HG02798 (cell line): Measurements from ENCODE around the gene ANKRD16.
"Not testable (repeated sequence)": the region's sequence is repeated elsewhere in the genome, so short reads cannot be mapped to it uniquely, and the experiment has no call there.

Experiments
- ATAC-seq: cut with Tn5 transposase; IDR thresholded peaks from one replicate; pipeline ENCODE4 v1.9.1; 2021; ENCODE audit warnings: mild to moderate bottlenecking; ENCODE audit not compliant: unreplicated experiment, poor library complexity

Gene ANKRD16

DNA sequence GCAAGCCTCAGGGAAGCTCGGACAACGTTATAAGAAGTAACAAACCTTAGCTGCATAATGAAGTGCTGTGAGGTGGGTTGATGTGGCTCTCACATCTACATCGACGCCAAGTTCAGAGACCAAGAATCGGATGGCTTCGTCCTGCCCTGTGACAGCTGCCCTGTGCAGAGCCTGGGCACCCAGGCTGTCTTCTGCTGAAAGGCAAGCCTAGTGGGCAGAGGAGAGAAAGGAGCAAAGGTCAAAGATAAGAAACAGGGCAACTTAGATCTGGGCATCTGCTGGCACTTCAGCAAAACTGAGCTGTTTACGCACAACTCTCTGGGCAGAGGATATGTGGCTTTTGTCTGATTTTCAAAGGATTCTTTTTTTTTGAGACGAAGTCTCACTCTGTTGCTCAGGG, 6.7 kb downstream of the ANKRD16 start:
- ATAC-seq: no peak

DNA sequence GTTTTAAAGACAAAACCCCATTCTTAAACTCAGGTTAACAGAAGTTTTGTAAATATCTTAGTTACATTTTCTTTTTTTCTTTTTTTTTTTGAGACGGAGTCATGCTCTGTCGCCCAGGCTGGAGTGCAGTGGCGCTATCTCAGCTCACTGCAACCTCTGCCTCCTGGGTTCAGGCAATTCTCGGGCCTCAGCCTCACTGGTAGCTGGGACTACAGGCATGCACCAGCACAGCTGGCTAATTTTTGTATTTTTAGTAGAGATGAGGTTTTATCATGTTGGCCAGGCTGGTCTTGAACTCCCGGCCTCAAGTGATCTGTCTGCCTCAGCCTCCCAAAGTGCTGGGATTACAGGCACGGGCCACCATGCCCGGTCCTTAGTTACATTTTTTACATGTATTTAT, 12.7 kb downstream of the ANKRD16 start:
- not testable (repeated sequence) for ATAC-seq

DNA sequence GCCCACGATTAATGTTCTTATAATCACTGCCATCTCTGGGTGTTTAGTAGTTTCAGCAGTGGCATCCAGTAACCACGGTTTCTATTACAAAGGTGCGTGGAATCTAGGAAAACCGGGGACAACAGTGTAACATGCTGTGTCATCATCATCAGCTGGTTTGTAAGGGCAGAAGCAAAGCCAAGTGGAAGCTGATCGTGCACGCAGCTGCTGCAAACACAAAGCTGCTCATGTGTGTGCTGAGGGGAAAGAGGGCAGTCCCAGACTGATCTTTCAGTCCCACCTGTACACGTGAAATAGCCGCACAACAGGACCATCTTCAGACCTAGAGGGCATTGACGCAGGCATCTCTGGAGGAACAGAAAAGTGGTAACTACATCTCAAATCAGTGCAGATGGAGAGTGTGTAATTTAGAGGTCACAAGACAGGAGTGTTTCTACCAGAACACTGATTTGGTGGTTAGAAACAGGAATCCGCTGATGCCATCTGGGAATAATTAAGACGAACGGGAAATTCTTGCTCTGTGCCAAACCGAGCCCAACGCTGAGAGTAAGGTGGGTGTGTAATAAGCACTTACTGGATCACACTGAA, 13.4 kb downstream of the ANKRD16 start:
- ATAC-seq: no peak

DNA sequence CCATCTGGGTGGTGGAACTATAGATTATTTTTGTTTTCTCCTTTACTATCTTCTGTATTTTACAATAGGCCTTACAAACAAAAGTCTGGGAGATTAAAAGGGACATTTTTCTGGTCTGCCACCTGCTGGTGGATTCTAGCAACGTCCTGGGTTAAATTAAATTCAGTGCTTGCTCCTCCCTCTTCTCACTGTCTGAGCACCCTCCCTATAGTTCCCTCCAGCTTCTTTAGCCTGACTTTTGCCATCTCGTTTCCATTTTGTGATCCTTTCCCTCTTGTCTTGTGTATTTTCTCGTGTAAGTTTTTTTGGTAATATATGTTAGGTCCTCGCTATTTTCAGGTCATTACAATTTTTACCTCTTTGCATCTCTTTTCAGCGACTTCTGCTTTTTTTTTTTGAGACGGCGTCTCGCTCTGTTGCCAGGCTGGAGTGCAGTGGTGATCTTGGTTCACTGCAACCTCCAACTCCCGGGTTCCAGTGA, 16.1 kb downstream of the ANKRD16 start:
- peak; percentile 87 for ATAC-seq

DNA sequence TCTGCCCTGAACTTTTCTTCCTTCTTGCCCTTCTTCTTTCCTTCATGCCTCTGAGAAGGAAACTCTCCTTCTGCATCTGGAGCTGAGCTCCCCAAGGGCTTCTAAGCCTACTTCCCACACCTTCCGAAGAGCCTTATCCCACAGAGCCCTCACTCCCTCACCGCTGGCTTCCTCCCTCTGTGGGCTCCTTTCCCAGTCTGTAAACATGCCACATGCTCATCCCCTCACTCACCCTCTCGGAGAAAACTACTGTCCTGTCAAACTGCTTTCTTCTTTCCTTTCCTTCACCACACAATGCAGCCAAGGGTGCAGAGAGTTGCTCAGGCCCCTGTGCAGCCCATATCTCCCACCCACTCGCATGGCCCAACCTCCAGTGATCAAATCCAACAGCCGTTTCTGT, 18.1 kb downstream of the ANKRD16 start:
- ATAC-seq: no peak

DNA sequence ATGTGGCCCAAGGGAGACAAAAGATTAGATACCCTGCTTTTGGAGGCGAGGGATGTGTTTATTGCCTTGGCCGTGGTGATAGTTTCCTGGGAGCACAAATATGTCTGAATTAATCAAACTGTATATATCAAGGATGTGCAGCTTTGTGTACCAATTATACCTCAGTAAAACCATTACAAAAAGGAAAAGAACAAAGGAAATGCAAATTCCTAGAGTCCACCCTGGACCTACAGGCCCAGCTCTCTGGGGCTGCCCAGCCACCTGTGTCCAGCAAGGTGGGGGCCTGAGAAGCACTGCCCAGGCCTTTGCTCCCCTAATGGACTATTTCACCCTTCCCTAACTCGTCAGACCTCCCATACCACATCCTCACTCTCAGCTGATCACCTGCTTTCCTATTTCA, 20.5 kb downstream of the ANKRD16 start:
- ATAC-seq: no peak

DNA sequence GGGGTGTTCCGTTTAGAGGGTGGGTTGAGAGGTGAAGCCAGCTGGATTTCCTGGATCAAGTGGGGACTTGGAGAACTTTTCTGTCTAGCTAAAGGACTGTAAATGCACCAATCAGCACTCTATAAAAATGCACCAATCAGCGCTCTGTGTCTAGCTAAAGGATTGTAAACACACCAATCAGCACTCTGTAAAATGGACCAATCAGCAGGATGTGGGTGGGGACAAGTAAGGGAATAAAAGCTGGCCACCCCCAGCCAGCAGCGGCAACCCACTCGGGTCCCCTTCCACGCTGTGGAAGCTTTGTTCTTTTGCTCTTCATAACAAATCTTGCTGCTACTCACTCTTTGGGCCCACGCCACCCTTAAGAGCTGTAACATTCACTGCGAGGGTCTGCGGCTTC, 21.3 kb downstream of the ANKRD16 start:
- ATAC-seq: not testable (repeated sequence)

DNA sequence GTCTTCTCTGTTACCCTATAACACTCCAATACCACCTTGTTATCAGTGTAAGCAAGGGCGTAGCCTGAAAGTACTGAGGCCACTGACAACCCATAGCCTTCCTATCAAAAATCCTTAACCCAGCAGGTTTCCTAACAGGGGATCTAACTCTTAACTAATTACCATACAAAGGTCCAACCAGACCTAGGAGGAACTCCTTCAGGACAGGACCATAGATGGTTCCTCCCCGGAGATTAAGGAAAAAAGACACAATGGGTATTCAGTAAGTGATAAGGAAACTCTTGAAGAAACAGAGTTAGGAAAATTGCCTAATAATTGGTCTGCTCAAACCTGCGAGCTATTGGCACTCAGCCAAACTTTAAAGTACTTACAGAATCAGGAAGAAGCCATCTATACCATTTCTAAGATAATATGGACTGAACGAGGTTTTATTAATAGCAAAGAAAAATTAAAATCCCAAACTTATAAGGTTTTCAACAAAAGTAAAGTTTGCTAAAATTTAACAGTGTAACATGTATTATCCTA, 22.5 kb downstream of the ANKRD16 start:
- not testable (repeated sequence) for ATAC-seq

DNA sequence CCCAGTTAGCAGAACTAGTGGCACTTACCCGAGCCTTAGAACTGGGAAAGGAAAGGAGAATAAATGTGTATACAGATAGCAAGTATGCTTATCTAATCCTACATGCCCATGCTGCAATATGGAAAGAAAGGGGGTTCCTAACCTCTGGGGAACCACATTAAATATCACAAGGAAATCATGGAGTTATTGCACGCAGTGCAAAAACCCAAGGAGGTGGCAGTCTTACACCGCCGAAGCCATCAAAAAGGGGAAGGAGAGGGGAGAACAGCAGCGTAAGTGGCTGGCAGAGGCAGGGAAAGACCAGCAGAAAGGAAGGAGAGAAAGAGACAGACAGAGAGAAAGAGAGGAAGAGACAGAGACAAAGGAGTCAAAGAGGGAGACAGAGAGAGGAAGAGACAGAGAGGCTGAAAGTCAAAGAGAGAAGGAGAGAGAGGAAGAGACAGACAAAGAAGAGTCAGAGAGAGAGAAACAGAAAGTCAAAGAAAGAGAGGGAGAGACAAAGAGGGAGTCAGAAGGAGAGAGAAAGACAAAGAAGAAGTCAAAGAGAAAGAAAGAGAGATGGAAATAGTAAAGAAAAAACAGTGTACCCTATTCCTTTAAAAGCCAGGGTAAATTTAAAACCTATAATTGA, 23.1 kb downstream of the ANKRD16 start:
- ATAC-seq: not testable (repeated sequence)

DNA sequence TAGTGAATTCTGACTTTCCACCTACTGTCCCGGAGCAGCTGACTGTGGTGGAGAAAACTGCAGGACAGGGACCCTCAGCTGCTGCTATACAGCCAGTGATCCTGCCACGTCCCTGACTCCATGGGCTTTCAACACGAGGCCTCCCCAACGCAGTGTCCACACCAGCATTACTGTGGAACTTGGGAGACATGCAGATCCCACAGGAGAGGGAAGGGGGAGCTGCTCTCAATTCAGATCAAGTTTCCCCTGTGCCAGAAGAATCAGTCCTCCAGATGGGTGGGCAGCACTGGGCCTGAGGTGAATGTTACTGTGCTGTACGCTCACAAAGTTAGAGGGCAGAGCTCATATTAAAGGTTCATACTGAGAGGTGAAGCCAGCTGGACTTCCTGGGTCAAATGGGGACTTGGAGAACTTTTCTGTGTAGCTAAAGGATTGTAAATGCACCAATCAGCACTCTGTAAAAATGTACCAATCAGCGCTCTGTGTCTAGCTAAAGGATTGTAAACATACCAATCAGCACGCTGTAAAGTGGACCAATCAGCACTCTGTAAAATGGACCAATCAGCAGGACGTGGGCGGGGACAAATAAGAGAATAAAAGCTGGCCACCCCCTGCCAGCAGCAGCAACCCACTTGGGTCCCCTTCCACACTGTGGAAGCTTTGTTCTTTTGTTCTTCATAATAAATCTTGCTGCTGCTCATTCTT, 26.6 kb downstream of the ANKRD16 start:
- ATAC-seq: not testable (repeated sequence)

DNA sequence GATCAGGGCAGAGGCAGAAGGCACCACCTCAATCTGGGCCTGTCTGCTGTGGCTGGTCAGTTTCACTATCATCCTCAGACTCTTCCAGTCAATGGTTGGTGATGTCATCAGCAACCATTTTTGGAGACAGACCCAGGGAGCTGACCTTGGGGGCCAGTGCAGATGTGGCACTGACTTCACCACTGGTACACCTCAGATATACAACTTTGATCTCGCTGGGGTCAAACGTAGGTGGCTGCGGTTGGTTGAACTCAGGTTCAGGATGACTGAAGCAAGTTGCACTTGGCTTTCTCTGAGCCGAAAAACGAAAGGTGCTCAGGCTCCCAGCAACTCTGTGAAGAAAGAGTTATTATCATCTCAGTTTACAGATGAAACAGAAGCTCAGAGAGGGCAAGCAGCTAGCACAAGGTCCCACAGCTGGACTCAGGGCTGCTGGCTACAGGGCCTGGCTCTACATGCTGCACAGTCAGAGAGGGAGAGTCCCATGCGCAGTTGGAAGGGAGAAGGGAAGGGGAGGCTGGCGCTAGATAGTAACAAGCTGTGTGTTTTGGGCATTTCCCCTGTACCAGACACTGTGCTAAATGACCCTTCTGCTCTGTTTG, 27.2 kb downstream of the ANKRD16 start:
- peak; percentile 96 for ATAC-seq

DNA sequence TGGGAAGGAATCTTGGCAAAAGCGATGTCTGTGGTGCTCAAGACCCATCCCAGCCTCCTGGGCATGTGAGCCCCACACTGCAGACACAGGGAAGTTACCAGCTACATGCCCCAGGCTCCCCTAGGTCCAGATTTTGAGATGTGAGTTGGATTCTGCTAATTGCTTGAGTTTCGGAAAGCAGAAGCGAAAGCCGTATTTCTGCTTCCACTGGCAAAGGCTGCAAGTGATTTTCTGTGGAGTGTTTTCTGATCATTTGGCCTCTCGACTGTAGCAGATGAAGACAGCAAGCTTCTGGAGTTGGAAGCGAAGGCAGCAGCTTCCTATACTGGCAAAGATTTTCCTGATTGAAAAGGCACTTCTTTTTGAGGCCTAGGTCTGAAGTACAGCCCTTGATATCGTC, 29.6 kb downstream of the ANKRD16 start:
- ATAC-seq: no peak

DNA sequence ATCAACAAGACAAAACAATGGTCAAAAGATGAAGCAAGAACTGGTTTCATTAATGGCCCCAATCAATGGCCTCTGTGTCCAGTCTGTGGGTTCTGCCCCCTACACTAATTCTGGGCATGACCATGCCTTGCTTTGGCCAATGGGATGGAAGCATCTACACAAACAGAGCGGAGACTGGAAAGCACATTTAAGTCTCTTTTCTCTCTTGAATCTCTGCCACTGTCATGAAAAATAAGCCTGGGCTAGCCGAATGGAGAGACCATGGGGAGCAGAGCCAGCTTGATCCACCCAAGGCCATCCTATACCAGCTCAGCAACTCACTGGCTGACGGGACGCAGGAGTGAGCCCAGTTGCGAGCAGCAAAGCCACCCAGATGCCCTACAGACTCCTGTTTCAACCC, 30.9 kb downstream of the ANKRD16 start:
- ATAC-seq: no peak

DNA sequence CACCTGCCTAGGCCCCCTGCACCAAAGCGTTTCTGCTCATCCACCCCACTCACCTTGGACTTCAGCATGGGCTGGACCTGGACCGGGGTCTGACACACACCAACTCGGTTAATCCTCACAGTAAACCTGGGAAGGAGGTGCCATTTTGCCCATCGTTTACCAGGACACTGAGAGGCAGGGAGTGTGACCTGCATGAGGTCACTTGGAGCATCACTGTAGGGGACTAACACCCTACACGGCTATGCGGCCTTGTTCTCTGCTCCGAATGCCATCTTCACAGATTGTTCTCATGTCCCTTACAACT, 33.0 kb downstream of the ANKRD16 start:
- no peak for ATAC-seq

DNA sequence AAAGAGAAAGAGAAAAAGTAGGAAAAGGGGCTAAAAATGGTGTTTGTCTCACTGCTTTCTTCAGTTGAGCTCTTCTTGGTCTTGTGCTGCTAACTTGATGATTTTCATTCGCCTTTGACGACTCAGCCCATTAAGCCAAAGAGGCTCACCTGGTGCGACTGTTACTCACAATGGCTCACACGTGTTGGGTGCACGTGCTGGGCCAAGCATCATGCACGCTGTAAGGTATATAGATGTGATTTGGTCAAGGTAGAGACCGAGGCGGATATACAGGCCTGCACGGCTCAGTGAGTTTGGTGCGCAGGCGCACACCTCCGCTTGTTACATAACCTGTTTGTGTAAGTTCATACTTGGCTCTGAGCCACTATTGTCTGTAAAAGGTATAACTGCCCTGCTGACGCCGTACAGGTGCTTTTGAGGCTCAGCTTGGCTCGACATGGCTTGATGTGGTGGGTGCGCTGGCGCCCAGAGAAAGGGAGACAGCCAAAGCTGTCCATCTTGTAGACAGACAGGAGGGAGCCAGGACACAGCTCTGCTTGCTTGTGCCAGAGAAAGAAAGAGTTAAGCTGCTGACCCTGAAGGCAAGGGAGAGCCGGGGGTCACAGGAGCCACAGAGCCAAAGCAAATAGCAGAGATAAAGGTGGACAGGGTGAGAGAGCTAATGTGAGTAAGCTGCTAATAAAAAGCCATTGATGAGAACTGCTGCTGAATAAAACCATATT, 33.6 kb downstream of the ANKRD16 start:
- no peak for ATAC-seq

DNA sequence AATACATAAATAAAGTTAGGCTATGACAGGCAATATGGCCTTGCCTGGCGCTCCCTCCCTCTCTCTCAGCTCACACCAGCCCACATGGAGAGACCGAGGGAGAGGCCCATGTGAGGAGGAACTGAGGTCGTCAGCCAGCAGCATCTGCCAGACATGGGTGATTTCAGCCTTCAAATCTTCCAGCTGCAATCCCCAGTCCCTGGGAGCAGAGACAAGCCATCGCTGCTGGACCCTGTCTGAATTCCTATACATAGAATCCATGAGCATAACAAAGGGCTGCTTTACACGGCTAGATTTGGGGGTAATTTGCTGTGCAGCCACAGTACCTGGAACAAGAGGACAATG, 35.6 kb downstream of the ANKRD16 start:
- no peak for ATAC-seq

DNA sequence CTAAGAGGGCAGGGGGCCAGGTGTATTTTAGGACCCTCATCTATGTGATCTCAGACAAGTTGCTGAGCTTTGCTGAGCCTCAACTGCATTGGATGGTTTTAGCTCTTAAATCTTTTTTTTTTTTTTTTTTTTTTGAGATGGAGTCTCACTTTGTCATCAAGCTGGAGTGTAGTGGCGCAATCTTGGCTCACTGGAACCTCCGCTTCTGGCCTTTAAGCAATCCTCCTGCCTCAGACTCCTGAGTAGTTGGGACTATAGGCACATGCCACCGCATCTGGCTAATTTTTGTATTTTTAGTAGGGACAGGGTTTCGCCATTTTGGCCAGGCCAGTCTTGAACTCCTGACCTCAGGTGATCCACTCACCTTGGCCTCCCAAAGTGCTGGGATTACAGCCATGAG, 43.0 kb downstream of the ANKRD16 start:
- ATAC-seq: not testable (repeated sequence)

DNA sequence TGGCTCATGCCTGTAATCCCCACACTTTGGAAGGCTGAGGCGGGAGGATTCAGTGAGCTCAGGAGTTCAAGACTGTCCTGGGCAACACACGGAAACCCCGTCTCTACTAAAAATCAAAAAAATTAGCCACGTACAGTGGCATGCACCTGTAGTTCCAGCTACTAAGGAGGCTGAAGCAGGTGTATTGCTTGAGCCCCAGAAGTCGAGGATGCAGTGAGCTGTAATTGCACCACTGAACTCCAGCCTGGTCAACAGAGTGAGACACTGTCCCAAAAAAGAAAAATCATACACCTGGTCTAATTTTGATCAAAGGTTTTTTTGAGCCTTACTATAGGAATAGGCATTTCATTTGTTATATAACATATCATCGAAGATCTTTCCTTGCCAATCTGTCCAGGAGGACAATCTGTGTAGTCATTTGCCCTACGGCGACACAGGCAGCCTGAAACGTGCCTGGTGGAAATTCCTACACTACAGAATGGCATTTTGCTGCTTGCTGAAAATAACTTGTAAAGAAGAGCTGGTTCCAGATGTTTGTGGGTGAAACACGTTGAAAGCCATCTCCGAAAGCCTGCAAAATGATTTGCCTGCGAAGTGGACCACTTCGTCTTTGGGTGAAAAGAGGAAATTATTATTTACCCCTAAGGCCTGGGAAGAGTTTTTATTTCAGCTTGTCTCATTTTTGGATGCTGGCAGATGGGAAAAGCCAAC, 45.2 kb downstream of the ANKRD16 start:
- ATAC-seq: no peak

DNA sequence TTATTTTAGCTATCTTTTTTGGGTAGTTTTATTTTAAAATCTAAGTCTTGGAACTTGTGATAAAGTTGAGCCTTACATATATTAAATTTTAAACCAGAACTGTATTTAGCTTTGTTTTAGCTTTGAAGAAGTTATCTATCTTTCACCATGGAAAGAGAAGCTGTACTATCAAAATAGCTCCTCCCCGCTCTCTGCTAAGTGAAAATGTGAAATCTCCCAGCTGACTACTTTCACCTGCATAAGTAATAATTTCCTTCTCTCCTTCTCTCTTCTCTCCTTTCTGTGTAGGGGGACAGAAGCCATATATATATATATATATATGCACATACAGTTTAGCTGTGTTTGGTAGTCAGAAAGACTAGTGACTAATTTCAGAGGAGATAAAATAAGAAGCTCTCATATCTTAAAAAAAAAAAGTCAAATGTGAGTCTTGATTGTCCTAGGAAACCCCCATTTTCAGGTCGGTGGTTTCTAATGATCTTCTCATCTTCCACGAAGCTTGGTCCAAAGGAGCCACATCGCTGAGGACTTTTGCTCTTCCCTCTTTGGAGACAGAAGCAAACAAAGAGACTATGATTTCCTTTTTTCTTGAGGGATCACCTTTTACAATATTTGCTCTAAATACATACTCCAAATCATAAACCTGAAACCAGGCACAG, 45.9 kb downstream of the ANKRD16 start:
- peak; percentile 21 for ATAC-seq

DNA sequence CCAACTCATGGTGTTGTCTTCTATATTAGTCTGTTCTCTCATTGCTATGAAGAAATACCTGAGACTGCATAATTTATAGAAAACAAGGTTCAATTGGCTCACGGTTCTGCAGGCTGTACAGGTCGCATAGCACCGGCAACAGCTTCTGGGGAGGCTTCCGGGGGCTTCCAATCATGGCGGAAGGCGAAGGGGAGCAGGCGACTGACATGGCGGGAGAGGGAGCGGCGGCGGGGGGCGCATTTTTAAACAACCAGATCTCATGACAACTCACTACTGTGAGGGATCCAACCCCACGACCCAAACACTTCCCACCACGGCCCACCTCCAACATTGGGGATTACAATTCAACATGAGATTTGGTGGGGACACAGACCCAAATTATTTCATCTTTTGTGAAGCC, 47.7 kb downstream of the ANKRD16 start:
- no peak for ATAC-seq
